ENCODE measurements around the gene MTUS2. TPM values are rescaled to one million over a fixed set of nuclear protein-coding genes. Genes with fewer than 3 reads are reported as not detected.

Gene MTUS2
- total RNA-seq, 1 experiment from 2014 or later: 0.35 TPM

DNA sequence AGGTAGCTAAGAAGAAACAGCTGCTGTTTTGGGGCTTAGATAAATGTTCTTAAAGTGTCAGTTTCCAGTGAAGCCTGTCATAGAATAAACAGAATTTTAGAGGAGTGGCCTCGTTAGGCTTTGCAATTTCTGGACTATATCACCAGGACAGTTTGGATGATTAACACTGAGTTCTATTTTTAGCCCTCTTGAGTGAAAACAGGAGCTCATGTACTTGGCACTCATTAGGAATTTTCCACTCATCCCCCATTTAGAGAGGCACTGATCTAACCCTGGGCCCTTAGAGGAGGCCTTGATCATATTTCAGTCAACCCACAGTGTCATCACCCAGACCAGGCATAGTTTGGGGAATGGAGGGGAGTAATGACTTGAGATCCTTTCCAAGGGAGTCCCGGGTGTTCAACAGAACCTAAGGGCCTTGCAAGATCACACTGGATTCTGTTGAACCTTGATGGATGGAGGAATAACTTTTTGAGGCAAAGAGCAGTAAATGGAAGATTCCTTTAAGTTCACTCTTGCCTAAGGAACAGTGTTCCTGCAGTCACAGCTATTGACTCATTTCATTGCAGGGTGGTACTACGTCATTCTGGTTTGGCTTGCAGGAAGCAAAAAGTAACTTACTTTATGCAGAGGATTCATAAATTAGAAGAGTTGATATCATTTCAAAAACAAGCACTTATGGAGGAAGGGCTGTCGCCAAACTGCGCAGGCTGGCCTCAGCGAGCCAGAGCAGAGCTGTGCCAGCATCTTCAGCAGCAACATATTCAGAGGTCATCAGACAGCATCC, 615.2 kb downstream of the MTUS2 start:
- no peak overlapping the region for H3K27ac Mint-ChIP-seq
- WGBS (ENCODE audit: extremely low coverage, insufficient read length, low lambda C conversion rate): no CpG with 5 or more reads among the region's 6 CpGs
- H3K9me3 Mint-ChIP-seq: no peaks in the 10 kb centered on the region

More for the DNA sequence above, 615.2 kb downstream of the MTUS2 start:
- no peak overlapping the region for H2BK120ac ChIP-seq (ENCODE audit: low read depth, low read length, poor library complexity, severe bottlenecking)
- no peak overlapping the region for H3K56ac ChIP-seq (ENCODE audit: insufficient read length, low read depth, low read length)
- Mint-ChIP-seq H3K36me3 (ENCODE audit: insufficient read depth in 1 of 3, low read depth in 3 of 3) (no peaks in the 10 kb centered on the region), H3K4me3 (no peak overlapping the region), H3K4me1 (peaks cover 3 to 7% of the 10 kb centered on the region in 2 experiments), H3K27me3 (ENCODE audit: low read depth) (peaks cover 8% of the 10 kb centered on the region)
- no peaks in the 10 kb centered on the region for H3K4me1 ChIP-seq (ENCODE audit: insufficient read depth, low read length)
- no peak overlapping the region for H2BK5ac ChIP-seq (ENCODE audit: insufficient read length, low read length)
- no peak for DNase-seq
- H4K20me1 ChIP-seq (ENCODE audit: control insufficient read depth, insufficient read depth, insufficient read length): no peaks in the 10 kb centered on the region
- no peaks in the 10 kb centered on the region for H3K79me2 ChIP-seq (ENCODE audit: insufficient read depth, low read length)
- H3K23ac ChIP-seq (ENCODE audit: insufficient read length, low read depth, low read length): no peak overlapping the region
- H4K8ac ChIP-seq (replicated peaks; ENCODE audit: insufficient read length, low read depth, low read length): no peak overlapping the region
- H3K27me3 ChIP-seq (ENCODE audit: insufficient read depth, low read length): no peaks in the 10 kb centered on the region
- H2AFZ ChIP-seq (ENCODE audit: low read length): no peak overlapping the region
- no peak overlapping the region for H4K91ac ChIP-seq (ENCODE audit: insufficient read length, low read depth, low read length)
- H3K23me2 ChIP-seq (ENCODE audit: insufficient read length, low read depth, low read length, poor library complexity, severe bottlenecking): no peaks in the 10 kb centered on the region
- no peak overlapping the region for H3T11ph ChIP-seq (ENCODE audit: low read length)
- H3K9me3 ChIP-seq (ENCODE audit: control insufficient read depth, low read depth, low read length): no peaks in the 10 kb centered on the region
- no peak overlapping the region for H3K18ac ChIP-seq (ENCODE audit: insufficient read length, low read depth, low read length)
- no peak overlapping the region for H3K4ac ChIP-seq (ENCODE audit: low read depth, low read length)
- H3K14ac ChIP-seq (ENCODE audit: insufficient read depth, low read length): no peak overlapping the region
- H2BK12ac ChIP-seq (ENCODE audit: insufficient read length, low read depth, low read length): no peak overlapping the region
- H3K27ac ChIP-seq (ENCODE audit: insufficient read length, low read depth, low read length): no peak overlapping the region
- H3K9ac ChIP-seq (ENCODE audit: extremely low read depth, insufficient read length, low read length): no peak overlapping the region
- no peak overlapping the region for H4K5ac ChIP-seq (ENCODE audit: insufficient read length, low read depth, low read length)
- H3K4me2 ChIP-seq (ENCODE audit: insufficient read depth, insufficient read length, low read length): no peak overlapping the region
- H3K79me1 ChIP-seq (ENCODE audit: insufficient read depth, low read depth, low read length, poor library complexity, severe bottlenecking): no peaks in the 10 kb centered on the region
- H2BK15ac ChIP-seq (ENCODE audit: low read depth, low read length): no peak overlapping the region
- no peak overlapping the region for H2BK20ac ChIP-seq (ENCODE audit: low read depth, low read length, poor library complexity, severe bottlenecking)
- no peak overlapping the region for H2AK5ac ChIP-seq (ENCODE audit: insufficient read length, low read length)
- TF ChIP-seq CTCF (conservative IDR thresholded peaks at IDR 0.05): no peak

All from H9 (cell line).